Fibroblast of the conjunctiva (primary cell): ENCODE data around the gene STX7.

Source experiments
- DNase-seq: peaks from one replicate; pipeline ENCODE4 v3.0.0-alpha.2; 2010; ENCODE audit warnings: low read depth

STX7 gene

GRCh38 chr6:132412656-132413498 is 100.0 kb downstream of the STX7 start:
- no peak for DNase-seq

GRCh38 chr6:132411296-132411695 is 101.6 kb downstream of the STX7 start:
- DNase-seq, result no peak

DNA sequence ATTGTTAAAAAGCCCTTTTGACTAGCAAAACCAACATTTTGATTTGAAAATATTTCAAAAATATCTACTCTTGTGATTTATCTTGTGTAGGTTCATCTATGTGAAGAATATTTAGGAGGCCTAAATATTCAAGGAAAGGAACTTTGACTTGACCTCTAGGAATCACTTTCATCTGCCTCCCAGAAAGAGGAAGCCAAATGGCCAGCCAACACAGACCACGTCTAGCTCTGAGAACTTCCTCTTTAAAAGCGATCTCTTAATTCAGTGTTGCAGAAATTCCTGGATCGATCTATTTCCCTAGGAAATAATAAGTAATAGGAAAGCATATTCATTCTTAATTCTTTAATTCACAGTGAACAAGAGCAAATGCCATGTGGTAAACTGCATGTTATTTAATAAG is 102.1 kb downstream of the STX7 start:
- no peak for DNase-seq

DNA sequence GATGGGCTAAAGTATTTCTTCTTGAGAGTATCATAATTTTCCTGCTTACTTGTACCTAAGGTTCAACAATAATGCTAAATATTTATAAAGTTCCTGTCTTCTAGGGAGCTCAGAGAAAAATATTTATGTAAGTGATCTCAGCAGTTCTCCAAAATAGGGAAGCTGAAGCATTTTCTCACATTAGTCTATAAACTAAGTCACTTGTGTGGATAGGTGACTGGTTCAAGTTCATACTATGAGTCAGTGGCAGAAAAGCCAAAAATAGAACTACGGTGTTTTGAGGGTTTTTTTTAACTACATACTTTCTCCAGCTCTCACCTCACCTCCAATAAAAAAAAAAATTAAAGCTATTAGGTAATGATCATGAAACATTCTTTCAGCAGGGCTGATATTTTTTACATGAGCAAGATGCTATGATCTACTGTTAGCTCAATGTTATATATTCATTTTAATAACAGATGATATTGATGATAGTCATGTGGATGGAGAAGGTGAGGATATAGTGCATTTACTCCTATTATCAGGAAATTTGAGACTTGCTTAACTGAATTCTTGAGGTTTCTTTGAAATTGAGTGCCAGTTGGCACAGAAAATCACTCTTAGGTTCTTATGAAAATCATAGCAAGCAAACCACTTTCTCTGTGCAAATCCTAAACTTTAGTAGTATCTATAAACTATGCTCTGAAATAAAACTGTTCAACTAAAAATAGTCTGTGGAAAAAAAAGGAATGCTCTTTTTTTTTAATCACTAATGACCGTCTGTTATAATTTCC is 107.6 kb downstream of the STX7 start:
- no peak for DNase-seq

GRCh38 chr6:132404736-132405135 is 108.2 kb downstream of the STX7 start:
- no peak for DNase-seq

DNA sequence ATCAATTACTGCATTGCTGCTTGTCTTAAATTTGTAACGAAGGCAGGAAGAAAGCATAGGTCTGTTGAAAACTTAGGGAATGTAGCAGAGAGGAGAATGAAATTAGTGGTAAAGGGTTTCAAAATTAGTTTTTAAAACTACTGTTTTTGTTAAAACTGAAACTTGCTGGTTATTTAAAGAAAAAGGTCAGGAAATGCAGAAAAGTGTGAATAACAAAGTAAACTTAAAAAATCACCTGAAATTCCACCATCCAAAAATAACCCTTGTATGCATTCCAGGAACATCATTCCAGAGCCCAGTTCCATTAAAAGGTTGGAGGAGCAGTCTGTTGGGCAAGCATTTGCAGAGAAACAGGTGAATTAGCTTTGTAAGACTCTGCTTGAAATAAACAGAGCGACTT is 108.6 kb downstream of the STX7 start:
- DNase-seq, result no peak

DNA sequence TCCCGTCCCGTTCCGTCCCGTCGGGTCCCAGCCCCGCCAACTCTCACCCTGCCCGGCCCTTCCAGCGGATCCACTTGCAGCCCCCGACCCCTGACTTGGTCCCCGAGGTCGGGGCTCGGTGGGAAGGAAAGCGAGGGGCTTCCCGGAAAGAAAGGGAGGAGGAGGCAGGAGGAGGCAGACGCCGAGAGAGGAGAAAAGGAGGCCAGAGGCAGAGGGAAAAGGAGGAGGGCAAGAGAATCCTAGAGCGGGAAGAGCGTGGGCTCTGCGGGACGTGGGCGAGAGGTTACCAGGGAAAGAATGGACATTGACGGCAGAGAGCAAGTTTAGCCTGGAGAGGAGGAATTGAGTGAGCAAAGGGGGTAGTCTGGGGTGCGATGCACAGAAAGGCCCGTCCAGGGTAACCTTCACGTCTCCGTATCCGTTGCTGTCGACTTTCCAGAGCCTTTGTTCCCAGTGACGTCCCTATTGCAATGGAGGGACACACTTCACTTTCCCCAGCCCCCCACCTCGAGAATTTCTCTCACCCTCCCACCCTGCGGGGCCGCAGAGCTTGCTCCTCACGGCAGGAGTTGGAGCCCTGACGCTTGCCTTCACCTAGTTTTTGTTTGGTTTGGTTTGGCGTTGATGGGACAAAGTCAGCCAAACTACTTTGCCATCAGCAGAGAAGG is 111.2 kb downstream of the STX7 start:
- no peak for DNase-seq

DNA sequence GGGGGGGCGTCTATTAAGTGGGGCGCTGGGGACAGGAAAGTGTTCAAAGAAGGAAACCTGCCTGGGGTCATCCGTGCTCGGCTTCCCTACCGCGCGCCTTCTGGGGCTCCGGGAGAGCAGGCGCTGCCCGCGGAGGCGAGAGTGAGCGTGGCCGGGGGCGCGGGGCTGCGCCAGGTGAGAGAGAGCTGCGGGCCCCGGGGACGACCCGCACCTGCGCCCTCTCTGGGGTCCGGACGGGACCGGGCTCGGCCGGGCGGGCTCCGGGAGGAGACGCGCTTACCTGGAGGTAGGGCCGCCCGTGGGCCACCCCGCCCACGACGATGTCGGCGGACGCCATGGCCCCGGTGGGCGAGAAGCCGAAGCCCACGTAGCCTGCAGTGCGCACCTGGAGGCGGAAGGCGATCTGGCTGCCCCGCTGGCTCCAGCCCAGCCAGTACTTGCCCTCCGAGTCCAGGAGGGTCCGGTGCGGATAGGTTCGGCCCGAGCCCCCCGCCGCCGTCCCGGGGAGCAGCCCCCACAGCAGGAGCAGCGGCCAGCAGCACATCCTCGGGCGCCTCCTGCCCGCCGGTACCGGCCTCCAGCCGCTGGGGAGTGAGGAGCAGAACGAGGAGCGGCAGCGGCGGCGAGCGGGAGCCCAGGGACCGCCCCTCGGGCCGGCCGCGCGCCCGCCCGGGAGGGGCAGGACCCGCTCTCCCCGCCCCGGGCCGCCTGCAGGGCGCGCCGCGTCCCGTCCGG is 111.9 kb downstream of the STX7 start, which contains the start of gene MOXD1:
TSS of gene MOXD1 (minus strand) at position 593 of the 735 bp plus-strand sequence. CDS start at position 544, 49 bp downstream.
- DNase-seq, result no peak

DNA sequence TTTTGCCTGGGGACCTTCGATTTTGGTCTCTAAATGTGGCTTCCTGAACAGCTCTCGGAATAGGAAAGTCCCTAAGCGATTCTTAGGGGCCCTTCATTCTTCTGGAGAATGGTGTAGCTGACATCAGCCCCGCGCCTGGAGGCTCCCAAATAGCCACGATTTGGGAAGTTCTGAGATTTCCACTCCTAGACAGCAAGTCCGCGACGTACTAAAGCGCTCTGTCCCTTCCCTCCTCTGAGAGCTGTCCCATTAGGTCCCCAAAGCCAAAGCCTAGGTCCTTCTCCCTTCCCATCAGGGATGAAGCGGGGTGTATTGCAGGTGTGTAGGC is 112.4 kb downstream of the STX7 start:
- DNase-seq, result no peak

DNA sequence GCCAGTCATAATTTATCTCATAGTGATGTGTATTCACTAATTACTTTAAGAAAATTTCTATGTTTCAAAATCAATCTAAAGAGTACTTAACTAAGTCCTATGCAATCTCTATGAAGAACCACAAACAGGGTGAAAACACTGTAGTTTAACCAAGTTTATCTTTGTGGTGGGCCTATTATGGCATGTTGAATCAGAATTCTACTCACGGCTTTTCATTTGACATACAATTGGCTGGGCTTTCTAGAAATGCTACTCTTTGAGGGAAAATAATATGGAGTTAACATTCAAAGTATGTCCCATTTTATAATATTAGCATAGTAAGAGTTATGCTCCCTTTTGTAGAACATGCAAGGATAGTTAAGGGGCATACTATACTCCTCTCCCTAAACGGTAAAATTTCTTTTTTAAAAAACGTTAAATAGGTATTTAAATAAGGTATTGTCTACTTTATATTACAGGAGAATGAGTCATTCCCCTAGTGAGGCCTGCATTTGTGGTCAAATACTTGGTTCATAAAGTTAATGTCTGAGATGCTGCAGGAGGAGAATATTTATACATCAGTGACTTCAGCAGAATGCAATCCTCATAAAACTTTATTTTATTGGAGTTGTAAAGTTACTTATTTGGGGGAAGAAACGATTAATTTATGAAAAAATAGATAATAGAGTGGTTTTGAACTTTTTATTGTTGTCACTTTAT is 113.4 kb downstream of the STX7 start:
- no peak for DNase-seq
